ENCODE results near the gene CYP2E1. TPM values are rescaled to one million over a fixed set of nuclear protein-coding genes. Genes with fewer than 3 reads are reported as not detected.

CYP2E1 gene
- total RNA-seq, 1 donor from 2014 or later, result 0.49 TPM

GRCh38 chr10:133523631-133524203 is 3.4 kb upstream of the CYP2E1 start:
- Mint-ChIP-seq H3K4me1 (no peaks in the 10 kb centered on the region), H3K36me3 (ENCODE audit: low read depth) (no peaks in the 10 kb centered on the region), H3K27me3 (ENCODE audit: low read depth) (peaks cover 2% of the 10 kb centered on the region), H3K9me3 (peaks cover 8% of the 10 kb centered on the region), H3K27ac (ENCODE audit: unreplicated experiment) (no peak overlapping the region), H3K4me3 (no peak overlapping the region)
- DNase-seq (ENCODE audit: low read depth, low spot score), result no peak
- no peak for TF ChIP-seq CTCF (conservative IDR thresholded peaks at IDR 0.05)

- Mint-ChIP-seq H3K4me3 (no peak overlapping the region), H3K27me3 (ENCODE audit: low read depth) (peaks cover 2% of the 10 kb centered on the region), H3K27ac (ENCODE audit: unreplicated experiment) (no peak overlapping the region), H3K4me1 (no peaks in the 10 kb centered on the region), H3K9me3 (peaks cover 9% of the 10 kb centered on the region), H3K36me3 (ENCODE audit: low read depth) (no peaks in the 10 kb centered on the region)
- no peak for TF ChIP-seq CTCF (conservative IDR thresholded peaks at IDR 0.05)
- no peak for DNase-seq (ENCODE audit: low read depth, low spot score)
These were observed 1.7 kb upstream of the CYP2E1 start for GRCh38 chr10:133525444-133525843.

- no peak for TF ChIP-seq CTCF (conservative IDR thresholded peaks at IDR 0.05)
- DNase-seq (ENCODE audit: low read depth, low spot score), result no peak
- H3K9me3 Mint-ChIP-seq, result peaks cover 5% of the 10 kb centered on the region
- no peaks in the 10 kb centered on the region for H3K27me3 Mint-ChIP-seq (ENCODE audit: low read depth)
- H3K4me3 Mint-ChIP-seq, result no peak overlapping the region
- H3K4me1 Mint-ChIP-seq, result no peaks in the 10 kb centered on the region
- no peak overlapping the region for H3K27ac Mint-ChIP-seq (ENCODE audit: unreplicated experiment)
- peaks cover 2% of the 10 kb centered on the region for H3K36me3 Mint-ChIP-seq (ENCODE audit: low read depth)
These were observed 658 bp downstream of the CYP2E1 start for GRCh38 chr10:133527771-133528271.

- no peak for TF ChIP-seq CTCF (conservative IDR thresholded peaks at IDR 0.05)
- no peaks in the 10 kb centered on the region for H3K27me3 Mint-ChIP-seq (ENCODE audit: low read depth)
- H3K36me3 Mint-ChIP-seq (ENCODE audit: low read depth), result peaks cover 2% of the 10 kb centered on the region
- no peak overlapping the region for H3K27ac Mint-ChIP-seq (ENCODE audit: unreplicated experiment)
- peaks cover 5% of the 10 kb centered on the region for H3K9me3 Mint-ChIP-seq
- H3K4me1 Mint-ChIP-seq, result no peaks in the 10 kb centered on the region
- DNase-seq (ENCODE audit: low read depth, low spot score), result no peak
- H3K4me3 Mint-ChIP-seq, result no peak overlapping the region
These were observed 1.2 kb downstream of the CYP2E1 start for GRCh38 chr10:133528296-133528844.

GRCh38 chr10:133528845-133529575 is 1.8 kb downstream of the CYP2E1 start:
- H3K4me3 Mint-ChIP-seq, result no peak overlapping the region

More at GRCh38 chr10:133528845-133529575, 1.8 kb downstream of the CYP2E1 start:
- Mint-ChIP-seq H3K9me3 (peaks cover 5% of the 10 kb centered on the region), H3K27ac (ENCODE audit: unreplicated experiment) (no peak overlapping the region), H3K36me3 (ENCODE audit: low read depth) (peaks cover 2% of the 10 kb centered on the region), H3K27me3 (ENCODE audit: low read depth) (no peaks in the 10 kb centered on the region), H3K4me1 (no peaks in the 10 kb centered on the region)
- no peak for TF ChIP-seq CTCF (conservative IDR thresholded peaks at IDR 0.05)
- no peak for DNase-seq (ENCODE audit: low read depth, low spot score)

Data from neural crest cell (in vitro differentiated cells).